Measurements from ENCODE around the gene FYCO1. TPM values are rescaled to one million over a fixed set of nuclear protein-coding genes. Genes with fewer than 3 reads are reported as not detected.
A peak's percentile ranks its signal among the peaks of the same experiment; 100 is the strongest.

The FYCO1 gene
- total RNA-seq, 1 donor from 2014 or later = 40.9 TPM

GRCh38 chr3:45917146-45917898 is 78.3 kb downstream of the FYCO1 start:
- ATAC-seq = no peak
- Histone ChIP-seq H3K9me3 (no peaks in the 10 kb centered on the region), H3K4me1 (peaks cover 9% of the 10 kb centered on the region), H3K27me3 (ENCODE audit: low read depth) (no peaks in the 10 kb centered on the region), H3K4me3 (no peak overlapping the region), H3K36me3 (peaks cover 47% of the 10 kb centered on the region), H3K27ac (no peak overlapping the region)
- TF ChIP-seq, protein P1, sequence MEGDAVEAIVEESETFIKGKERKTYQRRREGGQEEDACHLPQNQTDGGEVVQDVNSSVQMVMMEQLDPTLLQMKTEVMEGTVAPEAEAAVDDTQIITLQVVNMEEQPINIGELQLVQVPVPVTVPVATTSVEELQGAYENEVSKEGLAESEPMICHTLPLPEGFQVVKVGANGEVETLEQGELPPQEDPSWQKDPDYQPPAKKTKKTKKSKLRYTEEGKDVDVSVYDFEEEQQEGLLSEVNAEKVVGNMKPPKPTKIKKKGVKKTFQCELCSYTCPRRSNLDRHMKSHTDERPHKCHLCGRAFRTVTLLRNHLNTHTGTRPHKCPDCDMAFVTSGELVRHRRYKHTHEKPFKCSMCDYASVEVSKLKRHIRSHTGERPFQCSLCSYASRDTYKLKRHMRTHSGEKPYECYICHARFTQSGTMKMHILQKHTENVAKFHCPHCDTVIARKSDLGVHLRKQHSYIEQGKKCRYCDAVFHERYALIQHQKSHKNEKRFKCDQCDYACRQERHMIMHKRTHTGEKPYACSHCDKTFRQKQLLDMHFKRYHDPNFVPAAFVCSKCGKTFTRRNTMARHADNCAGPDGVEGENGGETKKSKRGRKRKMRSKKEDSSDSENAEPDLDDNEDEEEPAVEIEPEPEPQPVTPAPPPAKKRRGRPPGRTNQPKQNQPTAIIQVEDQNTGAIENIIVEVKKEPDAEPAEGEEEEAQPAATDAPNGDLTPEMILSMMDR (IDR thresholded peaks at IDR 0.05) = no peak
- intact Hi-C loops (cut with DNase I) = no loop called here
- DNase-seq = no peak

GRCh38 chr3:45915518-45916231 is 79.9 kb downstream of the FYCO1 start:
- H3K27me3 ChIP-seq (ENCODE audit: low read depth) = no peaks in the 10 kb centered on the region
- peaks cover 9% of the 10 kb centered on the region for H3K4me1 ChIP-seq
- TF ChIP-seq, protein P1 (IDR thresholded peaks at IDR 0.05) = no peak
- H3K36me3 ChIP-seq = peaks cover 31% of the 10 kb centered on the region
- intact Hi-C loops (cut with DNase I) = no loop called here
- DNase-seq (no peak), ATAC-seq (peak; percentile 68 to 74)
- no peaks in the 10 kb centered on the region for H3K9me3 ChIP-seq
- no peak overlapping the region for H3K4me3 ChIP-seq
- H3K27ac ChIP-seq = no peak overlapping the region

- H3K27ac ChIP-seq = no peak overlapping the region
- intact Hi-C loops (cut with DNase I) = no loop called here
- DNase-seq (no peak), ATAC-seq (no peak)
- no peak overlapping the region for H3K4me3 ChIP-seq
- H3K9me3 ChIP-seq = no peaks in the 10 kb centered on the region
- H3K4me1 ChIP-seq = peaks cover 9% of the 10 kb centered on the region
- no peaks in the 10 kb centered on the region for H3K27me3 ChIP-seq (ENCODE audit: low read depth)
- peaks cover 25% of the 10 kb centered on the region for H3K36me3 ChIP-seq
- TF ChIP-seq, protein P1 (IDR thresholded peaks at IDR 0.05) = no peak
These were observed 80.6 kb downstream of the FYCO1 start for GRCh38 chr3:45915059-45915439.

GRCh38 chr3:45914362-45915058 is 81.1 kb downstream of the FYCO1 start:
- no peak for ATAC-seq

DNA sequence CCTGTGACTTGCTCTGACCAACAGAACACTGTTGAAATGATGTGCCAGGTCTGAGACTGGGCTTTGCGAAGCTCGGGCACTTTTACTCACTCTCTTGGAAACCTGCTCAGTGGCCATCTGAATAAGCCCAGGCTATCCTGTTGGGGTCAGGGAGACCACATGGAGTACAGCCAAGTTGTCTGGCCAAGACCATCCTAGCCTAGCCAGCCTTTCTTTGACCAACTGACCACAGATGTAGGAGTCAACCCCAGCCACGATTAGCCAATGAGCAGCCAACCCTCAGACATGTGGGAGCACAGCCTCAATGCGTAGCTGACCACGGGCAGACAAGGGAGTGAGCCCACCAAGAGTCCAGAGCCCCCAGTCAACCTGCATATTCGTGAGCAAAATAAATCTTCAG is 83.2 kb downstream of the FYCO1 start:
- H3K27ac ChIP-seq = no peak overlapping the region
- peaks cover 9% of the 10 kb centered on the region for H3K4me1 ChIP-seq
- no peak for ATAC-seq
- no peaks in the 10 kb centered on the region for H3K27me3 ChIP-seq (ENCODE audit: low read depth)
- DNase-seq = no peak
- H3K36me3 ChIP-seq = peaks cover 3% of the 10 kb centered on the region
- intact Hi-C loops (cut with DNase I) = no loop called here
- no peak overlapping the region for H3K4me3 ChIP-seq
- TF ChIP-seq, protein P1 (IDR thresholded peaks at IDR 0.05) = no peak
- H3K9me3 ChIP-seq = no peaks in the 10 kb centered on the region

More at GRCh38 chr3:45914362-45915058, 81.1 kb downstream of the FYCO1 start:
- H3K36me3 ChIP-seq = peaks cover 19% of the 10 kb centered on the region
- H3K9me3 ChIP-seq = no peaks in the 10 kb centered on the region
- intact Hi-C loops (cut with DNase I) = no loop called here
- no peak for DNase-seq
- H3K4me3 ChIP-seq = no peak overlapping the region
- H3K27me3 ChIP-seq (ENCODE audit: low read depth) = no peaks in the 10 kb centered on the region
- H3K27ac ChIP-seq = no peak overlapping the region
- H3K4me1 ChIP-seq = peaks cover 9% of the 10 kb centered on the region
- TF ChIP-seq, protein P1 (IDR thresholded peaks at IDR 0.05) = no peak
